B cell (primary cell): Measurements from ENCODE around the gene FAM219A.

Experiments
- CTCF ChIP-seq: fragments of 200-600 bp; IDR thresholded peaks from one replicate; pipeline ENCODE4 v1.8.0; 2022; ENCODE audit warnings: antibody characterized with exemption, mild to moderate bottlenecking
- EZH2 ChIP-seq: IDR thresholded peaks from 2 replicates; pipeline ENCODE4 v1.6.1; 2012; ENCODE audit warnings: borderline replicate concordance, low read depth, mild to moderate bottlenecking, moderate library complexity, low read length; ENCODE audit not compliant: insufficient read depth, poor library complexity, severe bottlenecking

GRCh38 chr9:34493972-34494535 lies 35.7 kb upstream of the FAM219A start:
- TF ChIP-seq CTCF = no peak
- no peak for TF ChIP-seq EZH2
